ENCODE results near the gene RCBTB1.

Gene RCBTB1

GRCh38 chr13:49499889-49500660 is 85.3 kb downstream of the RCBTB1 start:
- DNase-seq, result peak; percentile 17

DNA sequence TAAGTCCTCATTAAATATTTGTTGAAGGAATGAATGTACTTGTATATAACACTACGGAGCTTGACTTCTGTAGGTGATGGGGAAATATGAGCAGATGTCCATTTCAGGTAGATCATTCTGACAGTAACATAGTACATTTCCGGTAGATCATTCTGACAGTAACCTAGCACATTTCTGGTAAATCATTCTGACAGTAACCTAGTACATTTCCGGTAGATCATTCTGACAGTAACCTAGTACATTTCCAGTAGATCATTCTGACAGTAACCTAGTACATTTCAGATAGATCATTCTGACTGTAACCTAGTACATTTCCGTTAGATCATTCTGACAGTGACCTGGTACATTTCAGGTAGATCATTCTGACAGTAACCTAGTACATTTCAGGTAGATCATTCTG is 87.2 kb downstream of the RCBTB1 start:
- DNase-seq, result no peak

- no peak for DNase-seq
Observed at GRCh38 chr13:49497272-49497671, 88.1 kb downstream of the RCBTB1 start.

DNA sequence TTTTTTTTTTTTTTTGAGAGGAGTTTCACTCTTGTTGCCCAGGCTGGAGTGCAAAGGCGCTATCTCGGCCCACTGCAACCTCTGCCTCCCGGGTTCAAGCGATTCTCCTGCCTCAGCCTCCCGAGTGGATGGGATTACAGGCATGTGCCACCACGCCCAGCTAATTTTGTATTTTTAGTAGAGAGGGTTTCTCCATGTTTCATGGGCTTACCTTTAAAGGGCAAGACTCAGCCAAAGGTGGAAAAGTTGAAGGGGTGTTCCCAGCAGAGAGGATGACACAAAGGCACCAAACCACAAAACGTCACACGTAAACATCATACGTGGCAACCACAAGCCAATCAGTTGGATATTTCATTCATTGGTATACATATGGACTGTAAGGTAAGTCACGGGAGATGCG is 88.5 kb downstream of the RCBTB1 start:
- DNase-seq, result peak; percentile 54

DNA sequence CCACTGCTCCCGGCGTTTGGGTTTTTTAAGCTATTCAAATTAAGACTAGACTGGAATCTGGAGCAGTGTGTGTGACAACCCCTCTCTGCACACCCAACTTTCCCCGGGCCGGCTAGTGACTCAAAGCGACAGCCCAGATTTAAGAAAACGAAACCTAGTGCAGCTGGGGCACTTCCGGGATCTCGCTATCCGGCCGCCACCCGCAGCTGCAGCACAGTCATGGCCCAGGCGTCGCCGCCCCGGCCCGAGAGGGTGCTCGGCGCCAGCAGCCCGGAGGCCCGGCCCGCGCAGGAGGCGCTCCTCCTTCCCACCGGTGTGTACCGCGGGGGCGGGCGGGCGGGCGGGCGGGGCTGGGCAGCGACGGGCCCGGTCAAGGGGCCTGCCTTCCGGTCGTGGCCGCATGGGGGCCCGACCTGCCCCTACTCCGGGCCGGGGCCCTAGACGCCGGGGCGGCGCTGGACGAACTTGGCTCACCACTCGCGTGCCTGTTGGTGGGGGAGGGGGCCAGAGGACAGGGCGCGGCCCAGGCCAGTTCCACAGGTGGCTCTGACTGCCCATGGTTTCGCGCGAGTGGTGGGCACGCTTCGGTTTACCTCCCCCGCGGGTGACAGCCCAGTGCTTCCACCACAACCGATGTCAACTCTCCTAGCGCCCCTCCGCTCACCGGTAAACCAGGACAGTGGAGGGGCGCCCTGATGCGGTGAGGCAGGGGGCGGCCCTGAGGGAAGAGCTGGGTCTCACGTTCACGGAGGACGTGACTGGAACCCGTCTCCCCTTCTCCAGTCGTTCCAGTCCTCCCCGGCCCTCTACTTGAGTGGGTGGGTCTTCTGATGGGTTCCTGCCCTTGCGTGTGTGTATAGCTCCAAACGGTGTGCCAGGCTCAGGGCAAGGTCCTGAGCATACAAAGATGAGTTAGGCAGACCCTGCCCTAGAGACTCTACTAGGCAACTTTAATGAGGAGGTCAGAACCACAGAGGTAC is 89.3 kb downstream of the RCBTB1 start, which contains the start of gene PHF11:
PHF11 (plus strand) TSS at position 171 of the 980 bp plus-strand sequence; CDS start at position 220, 49 bp downstream.
- peak; percentile 91 for DNase-seq

- no peak for DNase-seq
Observed at GRCh38 chr13:49494645-49495044, 90.7 kb downstream of the RCBTB1 start.

- no peak for DNase-seq
Observed at GRCh38 chr13:49488563-49488962, 96.8 kb downstream of the RCBTB1 start.
